NCI-H2171 treated with DMSO at 0.1 percent for 48 hours (cell line): Measurements from ENCODE around the gene MLLT10.
A peak's percentile ranks its signal among the peaks of the same experiment; 100 is the strongest.
"Not testable (repeated sequence)": the region's sequence is repeated elsewhere in the genome, so short reads cannot be mapped to it uniquely, and the experiment has no call there.

Experiments
- DNase-seq: peaks from one replicate; lab custom pipeline; 2025; lab: John Stamatoyannopoulos, UW

The MLLT10 gene

DNA sequence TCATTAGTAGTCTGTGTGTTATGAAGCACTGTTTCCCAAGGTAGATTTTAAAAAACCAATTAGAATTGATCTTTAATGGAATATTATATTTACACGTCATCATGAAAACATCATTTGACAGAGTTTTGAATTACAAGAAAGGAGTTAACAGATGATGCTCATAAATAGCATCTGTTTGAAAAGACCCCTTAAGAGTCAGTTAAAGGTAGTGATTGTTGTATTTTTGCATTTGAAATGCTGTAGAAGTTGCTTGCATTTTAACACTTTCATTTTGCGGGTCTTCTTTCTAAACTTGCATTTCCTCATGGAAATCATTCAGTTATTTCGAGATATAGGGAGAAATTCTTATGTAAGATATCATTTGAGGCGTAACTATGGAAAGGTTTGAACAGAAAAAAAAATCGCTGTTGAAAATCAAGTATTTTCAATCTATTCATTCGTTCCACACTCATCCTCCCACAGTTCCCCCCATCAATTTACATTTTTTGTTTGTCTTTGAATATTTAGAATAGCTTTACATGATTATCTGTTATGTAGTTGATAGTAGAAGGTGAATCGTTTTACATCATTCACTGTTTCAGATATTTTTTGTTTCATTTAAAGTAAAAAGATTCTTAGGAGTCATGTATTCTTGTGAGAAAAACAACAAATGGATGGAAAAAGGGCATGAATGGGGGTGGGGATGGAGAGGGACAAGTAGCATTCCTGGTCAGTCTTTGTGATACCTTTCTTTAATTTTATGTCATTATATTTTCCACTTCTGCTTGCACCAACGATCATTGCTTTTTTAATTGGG lies 5.6 kb upstream of the MLLT10 start:
- peak; percentile 68 for DNase-seq

DNA sequence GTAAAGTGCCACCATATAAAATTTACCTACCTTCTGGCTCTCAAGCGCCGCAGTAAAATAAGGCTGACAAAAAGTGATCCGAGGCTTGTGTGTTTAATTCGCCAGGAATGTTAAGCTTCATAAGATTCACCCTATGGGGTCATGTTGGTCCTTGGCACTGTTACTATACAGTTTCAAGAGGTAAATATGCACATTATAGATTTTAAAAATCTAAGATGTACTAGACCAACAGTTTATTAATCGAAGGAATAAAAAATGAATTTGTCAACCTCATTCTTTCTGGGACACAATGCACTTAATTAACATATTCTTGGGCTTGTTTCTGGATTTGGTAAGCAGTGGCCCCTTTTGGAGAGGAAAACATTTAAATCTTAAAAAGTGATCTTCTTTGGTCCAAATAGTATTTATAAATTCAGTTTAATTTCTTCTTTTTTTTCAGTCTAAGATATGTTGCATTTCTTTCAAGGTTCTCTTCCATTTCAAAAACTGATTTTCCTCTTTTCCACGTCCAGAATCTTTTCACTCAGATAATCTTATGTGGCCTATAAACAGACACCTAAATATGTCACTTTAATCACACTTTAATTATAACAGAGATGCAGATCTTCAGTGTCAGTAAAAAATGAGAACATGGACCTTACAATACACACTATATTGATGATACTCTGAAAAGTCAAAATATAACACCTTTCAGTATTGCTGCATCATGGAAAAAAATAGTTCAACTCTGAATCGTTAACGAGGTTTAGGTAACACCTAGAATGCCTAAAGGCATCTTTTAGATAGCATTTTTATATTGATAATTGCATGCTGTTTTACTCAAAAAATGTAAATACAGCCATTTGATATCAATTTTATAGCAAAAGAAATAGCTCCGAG lies 4.8 kb upstream of the MLLT10 start:
- peak; percentile 37 for DNase-seq

DNA sequence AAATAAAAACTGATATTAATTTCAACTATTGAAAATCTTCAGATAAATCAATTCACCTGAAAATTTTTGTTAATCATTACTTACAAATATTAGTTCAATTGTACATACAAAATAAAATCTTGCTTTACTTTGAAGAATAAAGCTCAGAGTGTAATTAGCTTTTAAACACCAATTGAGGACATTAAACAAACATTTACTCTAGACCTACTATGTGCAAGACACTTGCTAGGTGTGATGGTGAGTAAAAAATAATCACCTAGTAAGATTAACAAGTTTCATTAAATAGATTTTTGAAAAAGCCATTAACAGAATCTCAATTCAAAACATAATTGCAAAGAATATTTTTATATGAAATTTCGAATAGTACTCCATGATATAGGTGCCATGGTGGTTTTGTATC lies 3.9 kb upstream of the MLLT10 start:
- DNase-seq: no peak

DNA sequence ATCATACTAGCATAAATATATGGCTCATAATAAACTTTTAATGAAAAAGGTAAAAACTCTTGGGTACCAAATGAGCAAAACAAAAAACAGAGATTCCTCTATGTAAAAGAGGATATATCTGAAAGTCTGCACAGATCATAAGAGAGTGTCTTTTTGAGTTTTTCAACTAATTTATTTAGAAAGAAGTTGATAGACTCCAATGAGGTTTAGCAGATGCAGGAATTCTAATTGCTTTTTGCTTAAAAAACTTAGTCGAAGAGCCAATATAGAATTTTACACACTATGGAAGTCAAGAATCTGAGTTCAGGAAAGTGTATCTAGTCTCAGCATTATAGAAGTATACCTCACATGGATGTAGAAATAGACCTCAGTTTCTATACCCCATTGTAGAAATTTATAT lies 3.4 kb upstream of the MLLT10 start:
- DNase-seq: no peak

DNA sequence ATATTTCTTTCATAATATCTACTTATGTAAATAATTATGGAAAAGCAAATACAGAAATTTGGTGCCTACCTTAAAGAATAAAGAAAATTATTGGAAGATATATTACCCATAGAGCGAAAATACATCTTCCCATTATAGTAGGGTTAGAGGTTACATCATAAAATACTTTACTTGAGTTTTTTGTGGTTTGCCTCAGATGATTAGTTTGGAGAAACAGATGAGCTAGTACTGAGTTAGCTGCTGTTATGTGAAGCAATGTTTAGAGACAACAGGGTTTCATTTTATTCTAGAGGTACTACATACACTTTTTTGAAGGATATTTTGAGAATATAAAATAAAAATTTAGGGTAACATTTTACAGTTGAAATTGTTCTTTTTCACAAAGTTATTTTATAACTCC lies 2.9 kb upstream of the MLLT10 start:
- DNase-seq: peak; percentile 30

DNA sequence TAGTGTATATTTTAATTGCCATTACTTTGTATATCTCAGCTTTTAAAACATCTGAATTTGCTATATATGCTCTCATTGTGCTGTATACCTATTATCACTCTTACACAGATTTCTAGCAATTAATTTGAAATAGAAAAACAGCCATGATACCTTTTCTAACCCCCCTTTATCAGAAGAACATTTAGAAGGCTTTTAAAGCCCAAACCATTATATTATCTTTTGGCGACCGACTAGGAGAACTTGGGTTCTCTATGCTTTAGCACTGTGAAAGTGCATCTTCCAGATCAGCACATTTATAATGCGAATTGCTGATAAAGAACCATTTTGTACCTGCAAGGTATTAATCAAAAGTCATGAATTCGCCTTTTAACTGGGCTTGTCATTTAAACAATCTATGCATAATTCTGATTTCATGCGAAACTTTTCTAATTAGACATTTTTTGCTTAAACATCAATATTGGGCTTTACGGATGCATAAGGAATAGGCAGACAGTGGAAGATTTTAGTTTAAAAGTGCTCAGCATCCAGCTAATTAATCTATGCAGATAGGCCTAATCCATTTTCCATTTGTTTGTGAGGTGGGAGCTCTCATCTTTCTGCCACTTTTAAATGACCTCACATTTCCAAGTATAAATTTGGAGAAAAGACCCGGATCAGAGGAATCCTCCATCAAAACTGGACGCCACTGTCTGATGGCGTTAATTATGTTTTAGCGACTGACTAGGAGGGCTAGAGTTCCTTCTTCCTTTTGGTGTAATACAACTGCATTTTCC lies 1.2 kb upstream of the MLLT10 start:
- peak; percentile 52 for DNase-seq

DNA sequence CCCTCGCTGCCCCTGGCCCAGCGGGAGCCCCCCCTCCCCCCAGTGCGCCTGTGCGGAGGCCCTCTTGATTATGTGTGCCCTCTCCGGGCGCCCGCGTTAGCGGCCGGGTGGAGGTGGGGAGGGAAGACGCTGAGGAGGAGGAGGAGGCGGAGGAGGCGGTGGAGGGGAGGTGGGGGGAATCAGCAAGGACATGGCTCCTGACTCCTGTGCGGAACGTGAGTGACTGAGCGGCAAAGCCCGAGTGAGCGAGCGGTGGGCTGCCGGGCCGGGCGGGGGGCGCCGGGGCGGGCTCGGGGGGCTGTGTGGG lies 201 bp downstream of the MLLT10 start:
- no peak for DNase-seq

DNA sequence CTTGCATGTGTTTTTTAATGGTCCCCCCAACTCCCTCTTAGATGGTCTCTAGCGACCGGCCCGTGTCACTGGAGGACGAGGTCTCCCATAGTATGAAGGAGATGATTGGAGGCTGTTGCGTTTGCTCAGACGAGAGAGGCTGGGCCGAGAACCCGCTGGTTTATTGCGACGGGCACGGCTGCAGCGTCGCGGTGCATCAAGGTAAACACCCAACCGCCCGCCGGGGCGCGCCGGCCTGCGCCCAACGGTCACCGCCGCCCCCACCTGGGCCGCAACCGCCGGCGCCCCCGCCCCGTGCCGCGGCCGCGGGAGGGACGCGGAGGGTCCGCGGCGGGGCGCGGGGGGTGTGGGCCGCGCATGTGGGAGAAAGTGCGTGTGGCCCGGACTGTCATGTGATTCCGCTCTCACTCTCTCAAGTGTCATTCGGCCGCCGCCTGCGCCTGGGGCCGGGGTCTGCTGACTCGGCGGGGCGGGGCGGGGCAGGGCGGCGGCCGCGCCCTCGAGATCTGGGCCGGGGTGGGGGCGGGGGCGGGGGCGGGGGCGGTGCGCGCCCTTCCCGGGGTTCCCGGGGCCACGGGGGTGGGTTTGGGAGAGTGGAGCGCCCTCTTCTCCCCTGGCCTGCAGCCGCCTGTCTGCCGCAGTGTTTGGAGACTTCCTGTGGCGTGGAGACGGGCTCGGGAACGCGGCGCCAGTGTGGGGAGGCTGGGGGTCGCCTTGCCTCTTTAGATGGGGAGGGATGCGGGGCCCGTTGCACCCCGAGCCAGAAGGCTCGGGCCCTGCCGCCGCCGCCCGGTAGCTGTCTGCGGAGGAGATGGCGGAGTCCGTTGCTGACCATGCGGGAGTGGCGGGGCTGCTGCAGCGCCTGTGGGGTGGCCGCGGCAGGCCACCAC lies 817 bp downstream of the MLLT10 start:
- peak; percentile 52 for DNase-seq

DNA sequence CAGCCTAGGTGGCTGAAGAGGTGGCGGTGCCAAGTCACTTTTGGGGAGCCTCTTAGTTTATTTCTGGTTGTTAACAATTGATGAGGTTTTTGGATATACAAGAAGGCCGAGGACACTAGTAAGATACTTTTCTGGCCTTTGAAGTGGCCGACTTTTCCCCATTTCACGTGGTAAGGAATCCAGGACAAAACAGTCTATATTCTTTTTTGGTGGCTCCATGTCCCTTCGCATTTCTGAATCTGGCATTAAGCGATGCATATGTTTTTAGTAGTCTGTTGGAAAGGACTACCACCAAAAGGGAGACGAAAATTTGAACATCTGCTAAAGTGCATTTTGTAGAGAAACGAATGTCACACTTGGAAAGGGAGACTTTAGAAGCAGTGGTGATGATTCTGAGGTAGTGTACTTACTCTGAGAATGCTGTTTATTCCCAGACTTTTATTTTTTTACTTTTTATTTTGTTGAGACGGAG lies 1.5 kb downstream of the MLLT10 start:
- no peak for DNase-seq

DNA sequence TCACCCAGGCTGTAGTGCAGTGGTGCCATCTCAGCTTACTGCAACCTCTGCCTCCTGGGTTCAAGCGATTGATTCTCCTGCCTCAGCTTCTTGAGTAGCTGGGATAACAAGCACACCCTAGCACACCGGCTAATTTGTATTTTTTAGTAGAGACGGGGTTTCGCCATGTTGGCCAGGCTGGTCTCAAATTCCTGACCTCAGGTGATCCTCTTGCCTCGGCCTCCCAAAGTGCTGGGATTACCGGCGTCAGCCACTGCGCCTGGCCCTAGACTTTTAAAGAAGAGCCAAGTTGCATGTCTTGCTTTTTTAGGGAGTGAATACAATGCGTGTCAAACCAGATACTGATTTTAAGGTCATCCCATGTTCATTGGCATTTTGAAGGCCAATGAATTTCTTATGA lies 1.9 kb downstream of the MLLT10 start:
- DNase-seq: not testable (repeated sequence)

DNA sequence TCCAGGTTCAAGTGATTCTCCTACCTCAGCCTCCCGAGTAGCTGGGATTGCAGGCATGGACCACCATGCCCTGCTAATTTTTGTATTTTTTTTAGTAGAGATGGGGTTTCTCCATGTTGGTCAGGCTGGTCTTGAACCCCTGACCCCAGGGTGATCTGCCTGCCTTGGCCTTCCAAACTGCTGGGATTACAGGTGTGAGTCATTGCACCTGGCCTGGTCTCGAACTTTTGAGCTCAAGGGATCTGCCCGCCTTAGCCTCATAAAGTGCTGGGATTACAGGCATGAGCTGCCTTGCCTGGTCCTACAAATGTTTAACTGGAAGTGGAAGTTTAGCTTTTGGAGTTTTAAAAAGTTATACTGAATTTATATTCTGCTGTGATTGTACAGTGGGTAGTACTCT lies 2.8 kb downstream of the MLLT10 start:
- DNase-seq: no peak

DNA sequence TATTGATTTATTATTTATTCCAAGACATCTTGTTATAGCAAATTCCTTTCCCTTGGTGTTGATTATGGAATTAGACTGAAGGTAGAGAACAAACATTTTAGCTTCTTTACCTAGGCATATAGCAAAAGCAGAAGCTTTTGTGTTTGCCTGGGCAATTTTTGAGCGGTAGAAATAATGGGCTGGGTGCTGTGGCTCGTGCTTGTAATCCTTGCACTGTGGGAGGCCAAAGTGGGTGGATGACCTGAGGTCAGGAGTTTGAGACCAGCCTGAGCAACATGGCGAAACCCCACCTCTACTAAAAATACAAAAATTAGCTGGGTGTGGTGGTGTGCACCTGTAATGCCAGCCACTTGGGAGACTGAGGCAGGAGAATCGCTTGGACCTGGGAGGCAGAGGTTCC lies 6.7 kb downstream of the MLLT10 start:
- DNase-seq: not testable (repeated sequence)

DNA sequence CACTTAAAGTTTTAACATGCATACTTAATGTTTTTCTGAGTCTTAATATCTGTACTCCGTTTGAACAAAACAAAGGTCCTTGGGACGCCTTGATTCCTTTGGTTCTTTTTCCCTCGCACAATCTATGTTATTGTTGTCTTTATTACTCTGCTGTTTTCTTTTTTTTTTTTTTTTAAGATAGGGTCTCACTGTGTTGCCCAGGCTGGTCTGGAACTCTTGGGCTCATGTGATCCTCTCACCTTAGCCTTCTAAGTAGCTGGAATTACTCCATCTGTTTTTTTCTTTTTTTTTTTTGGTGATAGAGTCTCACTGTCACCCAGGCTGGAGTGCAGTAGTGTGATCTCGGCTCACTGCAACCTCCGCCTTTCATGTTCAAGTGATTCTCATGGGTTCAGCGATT lies 13.2 kb downstream of the MLLT10 start:
- DNase-seq: no peak

DNA sequence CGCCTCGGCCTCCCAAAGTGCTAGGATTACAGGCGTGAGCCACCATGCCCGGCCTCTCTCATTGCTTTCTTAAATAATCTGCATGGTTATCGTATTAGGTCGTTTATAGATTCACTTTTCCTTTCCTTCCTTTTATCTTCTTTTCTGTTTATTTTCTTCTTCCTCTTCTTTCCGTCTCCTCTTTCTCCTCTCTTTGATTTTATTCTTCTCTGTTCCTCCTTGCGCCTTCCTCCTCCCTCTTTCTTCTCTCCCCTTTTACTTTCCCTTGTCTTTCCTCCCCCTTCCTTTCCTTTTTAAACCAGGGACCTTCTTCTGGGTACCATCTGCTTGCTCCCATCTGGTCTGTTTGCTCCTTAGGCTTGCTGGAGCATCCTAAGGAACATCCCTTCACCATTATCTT lies 18.6 kb downstream of the MLLT10 start:
- peak; percentile 37 for DNase-seq

DNA sequence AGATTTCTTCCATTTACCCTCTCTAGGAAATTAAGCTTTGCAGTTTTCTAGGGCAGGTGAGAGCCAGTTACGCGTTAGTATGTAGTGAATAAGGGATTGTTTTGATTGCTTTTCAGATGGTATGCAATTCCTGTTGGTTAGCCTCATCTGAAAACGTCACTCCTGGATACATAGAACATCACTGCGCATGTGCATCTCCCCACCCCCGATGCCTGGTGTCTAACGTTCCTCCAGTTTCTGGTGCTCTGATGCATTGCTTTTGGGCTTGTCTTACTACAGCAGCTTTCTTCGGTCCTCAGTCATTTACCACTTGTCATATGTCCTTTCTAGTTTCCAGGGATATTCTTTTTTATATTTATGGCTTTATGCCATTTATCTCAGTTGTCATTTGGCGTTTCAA lies 22.5 kb downstream of the MLLT10 start:
- DNase-seq: no peak

DNA sequence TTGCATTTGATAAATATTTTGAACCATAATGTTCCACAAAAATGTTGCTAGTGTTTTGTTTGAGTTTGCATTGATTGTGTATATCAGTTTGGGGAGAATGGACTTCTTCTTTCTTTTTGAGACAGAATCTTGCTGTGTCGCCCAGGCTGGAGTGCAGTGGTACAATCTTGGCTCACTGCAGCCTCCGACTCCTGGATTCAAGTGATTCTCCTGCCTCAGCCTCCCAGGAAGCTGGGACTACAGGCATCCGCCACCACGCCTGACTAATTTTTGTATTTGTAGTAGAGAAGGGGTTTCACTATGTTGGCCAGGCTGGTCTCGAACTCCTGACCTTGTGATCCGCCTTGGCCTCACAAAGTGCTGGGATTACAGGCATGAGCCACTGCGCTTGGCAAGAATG lies 25.0 kb downstream of the MLLT10 start:
- not testable (repeated sequence) for DNase-seq

DNA sequence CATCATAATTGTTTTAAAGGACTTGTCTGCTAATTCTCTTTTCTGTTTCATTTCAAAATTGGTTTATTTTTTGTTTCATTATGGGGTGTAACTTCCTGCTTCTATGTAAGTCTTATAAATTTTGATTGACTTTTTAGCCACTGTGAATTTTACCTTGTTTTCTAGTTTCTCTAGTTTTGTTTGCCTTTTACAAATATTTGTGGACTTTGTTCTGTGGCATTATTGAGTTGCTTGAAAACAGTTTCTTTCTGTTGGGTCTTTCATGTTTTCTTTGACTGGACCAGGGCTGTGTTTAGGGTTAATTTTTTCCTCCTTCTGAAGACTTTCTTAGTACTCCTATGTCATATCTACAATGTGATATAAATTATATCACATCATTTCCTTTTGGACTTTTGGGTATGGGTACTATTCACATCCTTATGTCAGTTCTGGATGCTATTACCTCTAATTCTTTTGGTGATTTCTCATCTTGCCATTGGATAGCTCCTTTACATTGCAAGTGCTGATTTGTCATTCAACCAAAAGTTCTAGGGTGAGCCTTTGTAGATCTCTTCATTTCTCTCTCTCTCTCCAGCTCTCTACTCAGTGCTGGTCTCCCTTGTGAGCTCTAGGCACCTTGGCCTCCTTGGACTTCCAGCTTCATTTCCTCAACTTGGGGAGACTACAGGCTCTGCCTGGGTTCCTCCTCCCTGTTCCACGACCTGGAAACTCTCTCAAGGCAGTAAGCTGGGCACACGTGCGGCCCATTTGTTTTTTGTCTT lies 36.9 kb downstream of the MLLT10 start:
- no peak for DNase-seq

DNA sequence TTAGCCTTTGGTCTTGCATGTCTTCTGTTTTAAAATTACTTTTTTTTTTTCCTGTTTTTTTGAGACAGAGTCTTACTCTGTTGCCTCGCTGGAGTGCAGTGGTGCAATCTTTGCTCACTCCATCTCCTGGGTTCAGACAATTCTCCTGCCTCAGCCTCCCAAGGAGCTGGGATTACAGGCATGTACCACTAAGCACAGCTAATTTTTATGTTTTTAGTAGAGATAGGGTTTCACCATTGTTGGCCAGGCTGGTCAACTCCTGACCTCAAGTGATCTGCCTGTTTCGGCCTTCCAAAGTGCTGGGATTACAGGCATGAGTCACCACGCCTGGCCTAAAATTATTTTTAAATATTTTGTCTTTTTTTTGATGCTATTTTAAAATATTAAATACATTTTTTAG lies 38.5 kb downstream of the MLLT10 start:
- no peak for DNase-seq

DNA sequence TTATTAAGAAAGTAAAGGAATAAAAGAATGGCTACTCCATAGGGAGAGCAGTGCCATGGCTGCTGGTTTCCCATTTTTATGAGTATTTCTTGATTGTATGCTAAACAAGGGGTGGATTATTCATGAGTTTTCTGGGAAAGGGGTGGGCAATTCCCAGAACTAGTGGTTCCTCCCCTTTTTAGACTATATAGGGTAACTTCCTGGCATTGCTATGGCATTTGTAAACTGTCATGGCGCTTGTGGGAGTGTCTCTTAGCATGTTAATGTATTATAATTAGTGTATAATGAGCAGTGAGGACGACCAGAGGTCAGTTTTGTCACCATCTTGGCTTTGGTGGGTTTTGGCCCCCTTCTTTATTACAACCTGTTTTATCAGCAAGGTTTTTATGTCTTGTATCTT lies 40.5 kb downstream of the MLLT10 start:
- DNase-seq: not testable (repeated sequence)

DNA sequence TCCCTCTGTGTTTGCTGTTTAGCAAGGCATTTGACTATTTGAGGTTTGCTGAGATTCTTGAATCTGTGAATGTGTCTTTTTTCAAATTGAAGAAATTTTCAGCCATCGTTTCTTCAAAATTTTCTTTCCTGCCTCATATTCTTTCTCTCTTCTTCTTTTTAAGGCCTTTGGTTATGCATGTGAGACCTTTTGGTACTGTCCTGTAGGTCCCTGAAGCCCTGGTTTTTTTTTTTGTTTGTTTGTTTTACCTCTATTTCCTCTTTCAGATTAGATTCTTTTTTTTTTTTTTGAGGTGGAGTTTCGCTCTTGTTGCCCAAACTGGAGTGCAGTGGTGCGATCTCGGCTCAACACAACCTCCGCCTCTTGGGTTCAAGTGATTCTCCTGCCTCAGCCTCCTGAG lies 45.3 kb downstream of the MLLT10 start:
- DNase-seq: no peak

DNA sequence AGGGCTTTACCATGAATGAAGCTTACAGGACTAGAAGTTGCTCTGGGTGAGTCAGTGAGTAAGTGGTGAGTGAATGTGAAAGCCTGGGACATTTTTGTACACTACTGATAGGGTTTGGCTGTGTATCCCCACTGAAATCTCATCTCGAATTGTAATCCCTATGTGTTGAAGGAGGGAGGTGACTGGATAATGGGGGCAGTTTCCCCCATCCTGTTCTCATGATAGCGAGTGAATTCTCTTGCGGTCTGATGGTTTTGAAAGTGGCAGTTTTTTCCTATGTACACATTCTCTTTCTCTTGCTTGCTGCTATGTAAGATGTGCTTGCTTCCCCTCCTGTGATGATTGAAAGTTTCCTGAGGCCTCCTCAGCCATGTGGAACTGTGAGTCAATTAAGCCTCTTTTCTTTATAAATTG lies 47.4 kb downstream of the MLLT10 start:
- DNase-seq: not testable (repeated sequence)
